GM12872 (cell line): ENCODE data around the gene PIGZ.
A peak's percentile ranks its signal among the peaks of the same experiment; 100 is the strongest.

Experiments used
- TF ChIP-seq, protein P1 (sequence below): IDR thresholded peaks from 3 replicates; pipeline ENCODE4 v1.5.1; 2011; ENCODE audit warnings: low read depth, mild to moderate bottlenecking, low read length, moderate library complexity; ENCODE audit not compliant: insufficient read depth

PIGZ gene

DNA sequence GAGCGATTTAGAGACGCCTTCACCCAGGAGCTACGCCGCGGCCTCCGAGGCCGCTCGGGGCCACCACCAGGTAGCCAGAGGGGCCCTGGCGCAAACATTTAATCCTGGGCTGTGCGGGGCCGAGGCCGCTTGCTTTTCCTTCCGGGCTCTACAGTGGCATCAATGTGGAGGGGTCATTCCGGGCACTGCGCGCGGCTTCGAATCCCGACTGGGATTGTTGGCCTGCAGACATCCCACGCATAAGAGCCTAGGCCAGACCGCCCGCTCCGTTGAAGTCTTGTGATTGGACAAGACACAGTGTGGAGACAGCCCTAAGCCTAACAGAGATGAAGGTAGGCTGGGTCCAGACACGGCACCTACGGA, 25.7 kb downstream of the PIGZ start:
- TF ChIP-seq, protein P1, sequence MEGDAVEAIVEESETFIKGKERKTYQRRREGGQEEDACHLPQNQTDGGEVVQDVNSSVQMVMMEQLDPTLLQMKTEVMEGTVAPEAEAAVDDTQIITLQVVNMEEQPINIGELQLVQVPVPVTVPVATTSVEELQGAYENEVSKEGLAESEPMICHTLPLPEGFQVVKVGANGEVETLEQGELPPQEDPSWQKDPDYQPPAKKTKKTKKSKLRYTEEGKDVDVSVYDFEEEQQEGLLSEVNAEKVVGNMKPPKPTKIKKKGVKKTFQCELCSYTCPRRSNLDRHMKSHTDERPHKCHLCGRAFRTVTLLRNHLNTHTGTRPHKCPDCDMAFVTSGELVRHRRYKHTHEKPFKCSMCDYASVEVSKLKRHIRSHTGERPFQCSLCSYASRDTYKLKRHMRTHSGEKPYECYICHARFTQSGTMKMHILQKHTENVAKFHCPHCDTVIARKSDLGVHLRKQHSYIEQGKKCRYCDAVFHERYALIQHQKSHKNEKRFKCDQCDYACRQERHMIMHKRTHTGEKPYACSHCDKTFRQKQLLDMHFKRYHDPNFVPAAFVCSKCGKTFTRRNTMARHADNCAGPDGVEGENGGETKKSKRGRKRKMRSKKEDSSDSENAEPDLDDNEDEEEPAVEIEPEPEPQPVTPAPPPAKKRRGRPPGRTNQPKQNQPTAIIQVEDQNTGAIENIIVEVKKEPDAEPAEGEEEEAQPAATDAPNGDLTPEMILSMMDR, result no peak

DNA sequence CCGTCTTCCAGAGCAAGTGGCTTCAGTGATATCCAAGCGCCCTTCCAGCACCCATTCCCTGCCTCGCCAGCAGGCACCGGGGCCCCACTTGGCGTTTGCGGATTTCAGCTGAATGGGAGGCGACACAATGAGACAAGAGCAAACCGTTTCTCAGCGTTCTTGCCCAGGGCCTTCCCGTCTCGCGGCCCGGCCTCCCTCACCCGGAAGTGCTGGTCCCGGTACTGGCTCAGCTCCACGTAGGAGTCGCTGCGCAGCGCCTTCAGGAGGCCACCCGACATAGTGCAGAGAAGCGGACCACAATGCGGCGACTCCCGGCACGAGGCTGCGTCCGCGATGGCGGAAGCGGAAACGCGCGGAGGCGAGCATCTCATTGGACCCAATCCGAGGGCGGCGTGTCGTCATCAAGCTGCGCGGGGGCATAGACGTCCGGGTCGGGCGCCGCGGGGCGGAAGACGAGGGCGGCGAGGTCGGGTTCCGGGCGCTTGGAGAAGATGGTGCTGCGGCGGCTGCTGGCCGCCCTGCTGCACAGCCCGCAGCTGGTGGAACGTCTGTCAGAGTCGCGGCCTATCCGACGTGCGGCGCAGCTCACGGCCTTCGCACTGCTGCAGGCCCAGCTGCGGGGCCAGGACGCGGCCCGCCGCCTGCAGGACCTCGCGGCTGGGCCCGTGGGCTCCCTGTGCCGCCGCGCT, 26.3 kb downstream of the PIGZ start, which contains the start of gene NCBP2:
TSS of gene NCBP2 (minus strand) at position 303 of the 689 bp plus-strand sequence. CDS start at position 278, 25 bp downstream.
- TF ChIP-seq, protein P1, result peak; percentile 81

DNA sequence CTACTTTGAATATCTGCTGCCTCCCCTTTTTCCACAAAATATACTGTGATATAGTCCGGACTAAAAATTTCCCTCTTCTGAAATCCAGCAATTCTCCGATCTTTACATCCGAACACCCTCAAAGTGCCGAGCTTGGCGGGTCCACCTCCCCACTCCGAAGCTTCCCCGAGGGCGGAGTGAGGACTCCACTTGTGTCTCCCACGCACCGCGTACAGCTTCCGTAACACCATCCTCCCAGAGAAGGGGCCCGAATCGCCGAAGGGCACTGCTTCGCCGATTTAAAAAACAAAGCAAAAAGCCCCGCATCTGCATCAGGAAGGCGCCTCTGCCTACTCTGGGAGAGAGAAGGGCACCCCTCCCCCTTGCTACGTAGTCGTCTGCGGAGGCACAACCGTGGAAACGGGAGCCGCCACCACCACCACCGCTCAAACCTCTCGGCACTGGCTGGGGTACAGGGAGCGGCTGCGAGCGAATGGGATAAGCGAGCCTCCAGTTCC, 26.9 kb downstream of the PIGZ start:
- TF ChIP-seq, protein P1, result no peak

DNA sequence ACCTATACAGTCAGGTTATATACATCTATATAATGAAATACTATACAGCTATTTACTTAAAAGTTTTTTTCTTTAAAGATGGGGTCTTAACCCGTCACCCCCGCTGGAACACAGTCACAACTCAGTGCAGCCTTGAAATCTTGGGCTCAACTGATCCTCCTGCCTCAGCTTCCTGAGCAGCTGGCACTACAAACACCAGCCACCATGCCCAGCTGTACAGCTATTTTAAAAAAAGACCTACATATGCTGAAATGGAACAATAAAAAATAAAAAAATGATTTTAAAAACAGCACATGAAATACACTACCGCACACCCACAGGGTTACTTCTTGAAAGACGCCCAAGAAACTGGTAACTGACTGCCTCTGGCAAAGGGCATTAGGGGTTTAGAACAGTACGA, 30.1 kb downstream of the PIGZ start:
- TF ChIP-seq, protein P1, result no peak

DNA sequence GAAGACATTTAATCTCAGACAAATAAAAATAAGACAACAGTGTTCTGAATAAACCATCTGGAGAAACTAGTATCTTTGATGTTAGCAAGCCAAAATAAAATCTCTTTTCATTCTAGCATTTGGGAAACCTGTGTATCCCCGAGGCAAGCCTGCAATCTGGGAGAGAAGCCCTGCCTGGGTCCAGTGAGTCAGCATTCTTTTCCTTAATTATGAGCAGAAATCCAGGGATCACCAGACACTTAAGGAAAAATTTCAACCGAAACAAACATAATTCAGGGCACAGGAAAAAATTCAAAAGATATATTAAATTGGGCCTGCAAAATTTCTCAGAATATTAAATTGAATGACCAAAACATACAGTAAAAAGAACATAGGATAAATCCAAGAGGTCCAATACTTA, 30.5 kb downstream of the PIGZ start:
- TF ChIP-seq, protein P1, result no peak

DNA sequence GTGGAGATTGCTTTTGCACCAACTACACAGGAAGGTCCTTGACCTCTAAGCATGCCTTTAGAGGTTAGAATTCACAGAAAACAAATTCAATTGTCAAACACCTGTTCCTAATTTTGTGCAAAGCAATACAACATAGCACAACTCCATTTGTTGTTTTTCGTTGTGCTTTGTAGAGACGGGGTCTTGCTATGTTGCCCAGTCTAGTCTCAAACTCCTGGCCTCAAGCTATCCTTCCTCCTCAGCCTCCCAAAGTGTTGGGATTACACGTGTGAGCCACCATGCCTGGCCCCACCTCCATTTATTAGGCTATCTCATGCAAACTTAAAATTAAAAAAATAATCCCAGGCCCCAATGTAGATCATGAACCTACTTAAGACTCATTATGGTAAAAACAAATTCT, 32.3 kb downstream of the PIGZ start:
- TF ChIP-seq, protein P1, result no peak

DNA sequence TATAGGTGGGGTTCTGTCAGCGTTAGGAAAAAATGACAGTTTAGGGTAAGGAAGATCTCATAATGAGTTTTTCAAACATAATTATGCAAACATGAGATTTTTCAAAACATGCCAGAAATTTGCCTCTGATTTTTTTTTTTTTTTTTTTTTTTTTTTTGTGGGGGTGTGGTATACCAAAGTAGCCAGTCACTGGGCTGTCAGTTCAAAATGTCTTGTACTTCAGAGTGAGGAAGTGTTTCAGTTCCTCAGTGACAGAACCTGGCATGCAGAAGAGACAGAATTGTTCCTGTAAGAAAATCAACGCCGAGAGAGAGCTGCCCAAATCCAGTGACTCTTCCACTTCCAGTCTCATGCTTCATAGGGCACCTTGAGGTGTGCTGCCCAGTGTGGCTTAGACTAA, 36.0 kb downstream of the PIGZ start:
- TF ChIP-seq, protein P1, result no peak
